ENCODE data around the gene MLPH.

DNA sequence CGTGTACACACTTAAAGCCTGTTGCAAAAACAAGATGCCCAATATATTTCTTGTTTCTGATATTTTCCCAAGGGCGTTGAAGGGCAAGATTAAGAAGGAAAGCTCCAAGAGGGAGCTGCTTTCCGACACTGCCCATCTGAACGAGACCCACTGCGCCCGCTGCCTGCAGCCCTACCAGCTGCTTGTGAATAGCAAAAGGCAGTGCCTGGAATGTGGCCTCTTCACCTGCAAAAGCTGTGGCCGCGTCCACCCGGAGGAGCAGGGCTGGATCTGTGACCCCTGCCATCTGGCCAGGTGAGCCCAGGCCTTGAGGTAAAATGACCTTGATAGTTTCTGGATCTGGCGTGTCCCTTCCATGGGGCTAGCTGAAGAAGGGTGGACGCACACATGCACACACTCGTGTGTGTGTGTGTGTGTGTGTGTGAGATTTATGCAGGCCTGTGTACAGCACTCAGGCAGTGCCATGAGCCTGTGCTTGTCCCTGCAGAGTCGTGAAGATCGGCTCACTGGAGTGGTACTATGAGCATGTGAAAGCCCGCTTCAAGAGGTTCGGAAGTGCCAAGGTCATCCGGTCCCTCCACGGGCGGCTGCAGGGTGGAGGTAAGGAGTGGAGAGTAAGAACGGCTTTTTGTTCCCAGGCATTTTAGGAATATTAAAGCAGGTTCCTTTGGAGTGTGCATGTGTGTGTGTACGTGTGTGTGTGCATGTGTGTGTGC lies 23.6 kb downstream of the MLPH start:
- TF ChIP-seq POLR2A (IDR thresholded peaks at IDR 0.05) (no peak), POLR2AphosphoS5 (IDR thresholded peaks at IDR 0.05) (no peak), EP300 (IDR thresholded peaks at IDR 0.05; ENCODE audit: low read depth) (no peak)
- TF ChIP-seq, protein P1, sequence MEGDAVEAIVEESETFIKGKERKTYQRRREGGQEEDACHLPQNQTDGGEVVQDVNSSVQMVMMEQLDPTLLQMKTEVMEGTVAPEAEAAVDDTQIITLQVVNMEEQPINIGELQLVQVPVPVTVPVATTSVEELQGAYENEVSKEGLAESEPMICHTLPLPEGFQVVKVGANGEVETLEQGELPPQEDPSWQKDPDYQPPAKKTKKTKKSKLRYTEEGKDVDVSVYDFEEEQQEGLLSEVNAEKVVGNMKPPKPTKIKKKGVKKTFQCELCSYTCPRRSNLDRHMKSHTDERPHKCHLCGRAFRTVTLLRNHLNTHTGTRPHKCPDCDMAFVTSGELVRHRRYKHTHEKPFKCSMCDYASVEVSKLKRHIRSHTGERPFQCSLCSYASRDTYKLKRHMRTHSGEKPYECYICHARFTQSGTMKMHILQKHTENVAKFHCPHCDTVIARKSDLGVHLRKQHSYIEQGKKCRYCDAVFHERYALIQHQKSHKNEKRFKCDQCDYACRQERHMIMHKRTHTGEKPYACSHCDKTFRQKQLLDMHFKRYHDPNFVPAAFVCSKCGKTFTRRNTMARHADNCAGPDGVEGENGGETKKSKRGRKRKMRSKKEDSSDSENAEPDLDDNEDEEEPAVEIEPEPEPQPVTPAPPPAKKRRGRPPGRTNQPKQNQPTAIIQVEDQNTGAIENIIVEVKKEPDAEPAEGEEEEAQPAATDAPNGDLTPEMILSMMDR (IDR thresholded peaks at IDR 0.05), result no peak

Data from transverse colon (tissue), 4 donors.